GM23248 (cell line): ENCODE results near the gene MKLN1.

Experiments used
- EZH2 ChIP-seq: fragments of 200-600 bp; sonication (generic); IDR thresholded peaks from 2 replicates; pipeline ENCODE4 v1.6.1; 2018; ENCODE audit warnings: antibody characterized with exemption, mild to moderate bottlenecking; ENCODE audit not compliant: insufficient read depth, poor library complexity, severe bottlenecking
- EZH2phosphoT487 ChIP-seq: fragments of 200-600 bp; sonication (generic); IDR thresholded peaks from 2 replicates; pipeline ENCODE4 v1.6.1; 2018; ENCODE audit warnings: antibody characterized with exemption, moderate library complexity, mild to moderate bottlenecking, low read depth; ENCODE audit not compliant: insufficient read depth

DNA sequence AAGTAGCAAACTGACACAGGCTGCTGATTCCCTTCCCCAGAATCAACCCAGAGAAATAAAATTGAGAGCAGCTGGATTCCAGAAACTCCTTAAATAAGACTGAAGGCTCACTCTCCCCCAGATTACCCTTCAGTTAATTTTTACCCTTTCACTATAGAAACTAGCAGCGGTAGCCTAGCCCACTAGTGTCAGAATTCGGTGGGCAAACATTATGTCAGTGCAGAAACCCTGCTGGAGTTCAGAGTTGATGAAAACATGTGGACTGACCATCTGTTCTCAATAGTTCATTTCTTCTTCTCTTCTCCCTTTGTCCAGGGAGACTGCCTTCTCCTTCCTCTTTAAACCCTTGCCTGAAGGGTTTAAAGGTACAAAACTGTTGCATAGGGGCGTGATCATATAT is 128.7 kb downstream of the MKLN1 start:
- TF ChIP-seq EZH2phosphoT487 = no peak
- no peak for TF ChIP-seq EZH2
